Upper lobe of left lung (tissue), 4 donors: ENCODE data around the gene INSRR.

Experiments used
- CTCF ChIP-seq, 6 experiments: fragments of 450-650 bp in 4 of 6; fragments of 200-600 bp in 2 of 6; sonication (generic) in 2 of 6; IDR thresholded peaks; one replicate each; pipeline ENCODE4 v1.5.1; 2016 to 2019; ENCODE audit warnings: antibody characterized with exemption in 6 of 6
- EP300 ChIP-seq, 4 donors: sonication (generic); formaldehyde crosslinking; IDR thresholded peaks; one replicate each; pipeline ENCODE4 v1.5.1; 2017; ENCODE audit warnings: antibody characterized with exemption in 4 of 4, control low read depth in 2 of 4
- POLR2A ChIP-seq, 4 donors: fragments of 450-650 bp; IDR thresholded peaks; one replicate each; pipeline ENCODE4 v1.5.1; 2016 to 2017; ENCODE audit warnings: antibody characterized with exemption in 4 of 4, mild to moderate bottlenecking in 2 of 4
- POLR2AphosphoS5 ChIP-seq, 2 donors: sonication (generic); formaldehyde crosslinking; IDR thresholded peaks; one replicate each; pipeline ENCODE4 v1.5.1; 2017; ENCODE audit warnings: antibody characterized with exemption in 2 of 2

- TF ChIP-seq CTCF (IDR thresholded peaks at IDR 0.05) (no peak), POLR2A (IDR thresholded peaks at IDR 0.05) (no peak), EP300 (IDR thresholded peaks at IDR 0.05) (no peak), POLR2AphosphoS5 (IDR thresholded peaks at IDR 0.05) (no peak)
These were observed 21.6 kb upstream of the INSRR start for GRCh38 chr1:156880473-156880872.
